Limb (tissue), 2 donors: ENCODE data around the gene LAMA2.

Experiments
- DNase-seq, 2 donors: peaks; one replicate each; pipeline ENCODE4 v3.0.0-alpha.2; 2016; ENCODE audit errors: extremely low spot score in 2 of 2

The LAMA2 gene

GRCh38 chr6:128914051-128914450 is 31.1 kb downstream of the LAMA2 start:
- DNase-seq, result no peak

- DNase-seq, result no peak
These were observed 35.9 kb downstream of the LAMA2 start for GRCh38 chr6:128918886-128919285.

DNA sequence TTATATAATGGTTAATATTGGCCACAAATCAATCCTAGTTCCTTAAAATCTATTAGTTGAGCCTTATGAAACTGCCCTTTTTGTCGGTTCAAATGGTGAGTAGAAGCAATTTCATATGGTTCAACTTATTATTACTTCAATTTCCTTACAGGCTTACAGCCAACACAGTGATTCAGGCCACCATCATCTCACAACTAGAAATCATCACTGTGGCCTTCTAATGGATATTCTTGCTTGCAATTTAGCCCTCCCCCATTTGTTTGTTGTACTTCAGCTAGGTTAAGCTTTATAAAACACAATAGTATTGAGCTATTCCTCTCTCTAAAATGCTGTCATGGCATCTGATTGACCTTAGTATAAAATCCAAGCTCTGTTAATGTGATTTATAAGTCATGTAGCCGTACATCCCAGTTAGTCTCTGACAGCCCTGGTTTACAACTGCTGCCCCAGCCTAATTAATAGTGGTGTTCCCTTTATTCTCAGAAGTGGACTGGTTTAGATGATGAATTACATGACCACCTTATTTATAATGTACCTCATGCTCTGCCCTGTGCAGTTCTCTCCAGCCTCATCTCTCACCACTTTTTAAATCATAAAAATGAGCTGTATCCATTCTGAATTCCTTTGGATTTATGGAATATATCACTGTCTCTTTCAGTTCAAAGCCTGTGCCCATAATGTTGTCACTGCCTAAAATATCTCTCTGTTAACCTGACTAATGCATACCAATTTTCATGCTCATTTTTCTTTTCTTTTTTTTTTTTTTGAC is 36.7 kb downstream of the LAMA2 start:
- no peak for DNase-seq

DNA sequence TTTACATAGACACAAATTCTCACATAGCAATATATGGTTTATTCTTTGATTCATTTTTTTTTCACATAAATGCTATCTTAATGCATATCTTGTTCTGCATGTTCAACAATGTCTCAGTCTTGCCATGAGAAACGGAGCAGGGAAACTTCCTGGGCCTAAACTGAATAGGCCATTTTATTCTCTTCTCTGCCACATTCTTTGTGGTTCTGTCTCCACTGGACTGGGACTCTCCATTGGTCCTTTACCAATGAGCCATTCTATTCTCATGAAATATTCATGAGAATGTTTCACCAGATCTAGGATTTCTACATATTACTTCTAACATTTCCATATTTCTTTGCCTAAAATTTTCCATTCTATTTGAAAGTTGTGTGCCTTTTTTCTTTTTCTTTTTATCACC is 42.8 kb downstream of the LAMA2 start:
- no peak for DNase-seq

DNA sequence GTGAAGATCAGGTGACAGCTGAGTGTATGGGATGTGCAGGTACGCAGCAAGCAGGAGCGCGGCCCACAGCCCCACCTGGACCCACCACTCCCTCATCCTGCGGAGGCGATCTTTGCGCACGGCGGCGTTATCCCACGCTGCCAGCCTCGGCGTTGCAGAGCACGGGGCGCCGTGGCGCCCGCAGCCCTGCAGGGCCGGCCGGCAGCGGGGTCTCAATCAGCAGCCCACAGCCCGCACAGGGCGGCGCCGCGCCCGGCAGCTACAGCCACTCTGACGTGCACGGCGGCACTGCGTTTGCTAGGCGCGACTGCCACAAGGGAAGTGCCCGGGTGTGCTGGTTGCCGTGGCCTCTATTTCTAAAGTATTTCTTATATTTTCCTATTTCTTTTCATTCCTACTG is 46.9 kb downstream of the LAMA2 start:
- peak in 1 of 2 donors; percentile 29 for DNase-seq

- DNase-seq, result no peak
These were observed 47.4 kb downstream of the LAMA2 start for GRCh38 chr6:128930321-128930720.

DNA sequence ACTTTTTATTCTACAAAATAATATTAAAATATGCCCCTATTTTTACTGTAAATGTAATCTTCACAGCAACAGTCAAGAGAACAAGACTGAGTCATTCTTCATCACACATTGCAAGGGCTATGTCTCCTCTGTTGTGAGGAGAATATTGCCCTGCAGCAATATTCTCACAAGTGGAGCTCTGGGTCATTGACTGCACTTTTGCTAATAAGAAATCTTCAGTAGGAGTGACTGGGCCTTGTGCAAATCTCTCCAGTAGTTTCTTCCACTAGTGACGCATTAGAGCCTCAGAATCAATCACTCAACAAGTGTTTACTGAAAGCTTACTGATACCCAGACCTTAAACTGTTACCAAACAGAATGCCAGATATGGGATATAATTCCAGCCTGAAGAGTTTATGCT is 49.1 kb downstream of the LAMA2 start:
- DNase-seq, result no peak

DNA sequence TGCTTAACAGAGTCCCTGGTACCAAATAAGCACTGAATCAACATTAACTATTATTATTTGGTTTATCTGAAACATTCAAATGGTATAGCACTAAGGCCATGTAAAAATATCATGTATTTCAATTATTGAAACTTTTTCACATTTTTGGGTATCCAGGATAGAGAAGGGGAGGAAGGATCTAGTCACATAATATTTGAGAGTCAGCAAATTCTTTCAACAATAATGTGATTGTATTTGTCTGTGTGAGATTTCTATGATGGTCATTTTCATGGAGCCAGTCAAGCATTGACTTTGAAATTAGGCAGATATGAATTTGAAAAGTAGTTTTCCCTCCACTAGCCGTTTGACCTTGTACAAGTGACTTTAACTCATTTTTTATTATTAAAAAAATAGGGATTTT is 67.9 kb downstream of the LAMA2 start:
- no peak for DNase-seq

DNA sequence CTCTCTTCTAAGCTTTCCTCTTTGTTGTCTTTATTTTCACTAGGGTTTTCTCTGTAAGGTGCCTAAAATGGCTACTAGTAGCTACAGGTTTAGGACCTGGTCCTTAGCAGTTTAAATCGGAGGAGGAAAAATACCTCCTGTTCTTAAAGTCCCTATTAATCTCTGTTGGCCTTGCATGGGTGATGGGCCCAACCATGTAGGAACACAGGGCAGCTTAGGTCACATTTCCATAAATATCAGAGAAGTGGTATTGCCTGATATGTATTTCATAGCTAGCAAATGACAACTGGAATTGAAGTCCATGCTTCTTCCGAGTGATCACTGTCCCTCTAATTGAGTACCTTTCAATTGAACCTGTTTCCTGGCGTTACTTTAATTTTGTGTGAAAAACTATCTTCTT is 70.0 kb downstream of the LAMA2 start:
- DNase-seq, result no peak

DNA sequence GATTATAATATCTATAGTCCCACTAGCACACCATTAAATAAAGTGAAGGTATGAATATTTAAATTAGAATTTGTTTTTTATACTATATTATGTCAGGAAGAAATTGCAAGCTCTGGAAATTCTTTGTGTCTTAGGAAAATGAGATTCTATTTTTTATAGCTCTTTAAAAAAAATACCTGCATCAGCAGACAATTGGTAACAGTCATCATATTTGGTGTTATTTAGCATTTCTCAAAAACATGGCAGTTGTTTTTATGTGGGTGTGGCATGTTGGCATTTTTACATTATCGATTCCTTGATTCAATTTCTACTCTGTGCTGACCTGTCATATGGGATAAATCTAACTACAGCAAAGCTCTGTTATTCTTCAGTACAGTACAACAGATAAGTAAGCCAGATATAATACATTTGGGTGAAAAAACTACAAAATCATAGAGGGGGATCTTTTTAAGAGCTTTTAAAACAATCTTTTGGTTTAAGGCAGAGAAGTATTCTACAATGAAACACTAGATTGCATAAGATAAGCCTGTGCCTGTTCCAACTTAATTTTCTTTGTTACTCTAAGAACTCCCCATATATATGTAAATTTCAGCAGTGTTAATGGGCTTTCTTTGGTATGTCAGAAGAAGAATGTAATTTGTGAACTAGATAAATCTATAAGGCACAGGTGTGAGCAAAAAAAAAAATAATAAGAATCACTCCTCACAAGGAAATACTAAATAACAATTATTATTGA is 71.5 kb downstream of the LAMA2 start:
- DNase-seq, result no peak

GRCh38 chr6:128963561-128963960 is 80.6 kb downstream of the LAMA2 start:
- DNase-seq, result no peak

GRCh38 chr6:128964233-128964755 is 81.4 kb downstream of the LAMA2 start:
- DNase-seq, result no peak

- no peak for DNase-seq
These were observed 81.8 kb downstream of the LAMA2 start for GRCh38 chr6:128964771-128965170.

GRCh38 chr6:128966934-128967333 is 84.0 kb downstream of the LAMA2 start:
- DNase-seq, result no peak

GRCh38 chr6:128979071-128979470 is 96.1 kb downstream of the LAMA2 start:
- no peak for DNase-seq

- DNase-seq, result no peak
These were observed 98.8 kb downstream of the LAMA2 start for GRCh38 chr6:128981716-128982115.

GRCh38 chr6:128990360-128990759 is 107.4 kb downstream of the LAMA2 start:
- no peak for DNase-seq

- DNase-seq, result no peak
These were observed 108.0 kb downstream of the LAMA2 start for GRCh38 chr6:128990915-128991314.

- DNase-seq, result no peak
These were observed 110.2 kb downstream of the LAMA2 start for GRCh38 chr6:128993166-128993565.

DNA sequence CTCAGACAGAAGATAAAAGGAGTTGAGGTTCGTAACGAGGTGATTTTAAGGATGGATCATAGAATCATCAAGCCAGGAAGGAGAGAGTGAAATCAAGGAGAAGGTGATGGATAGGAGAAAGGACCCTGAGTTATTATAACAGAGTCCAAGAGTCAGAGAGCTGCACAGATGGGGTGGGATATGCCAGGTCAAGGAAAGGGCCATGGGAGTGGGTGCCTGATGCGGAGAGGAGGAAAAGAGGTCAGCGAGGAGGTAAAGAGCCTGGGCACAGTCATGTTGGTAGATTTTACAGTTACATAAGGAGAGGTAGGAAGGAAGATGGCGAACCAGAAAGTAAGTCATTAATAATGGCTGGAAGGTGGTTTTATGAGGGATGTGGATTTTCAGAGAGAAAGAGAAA is 114.9 kb downstream of the LAMA2 start:
- no peak for DNase-seq

DNA sequence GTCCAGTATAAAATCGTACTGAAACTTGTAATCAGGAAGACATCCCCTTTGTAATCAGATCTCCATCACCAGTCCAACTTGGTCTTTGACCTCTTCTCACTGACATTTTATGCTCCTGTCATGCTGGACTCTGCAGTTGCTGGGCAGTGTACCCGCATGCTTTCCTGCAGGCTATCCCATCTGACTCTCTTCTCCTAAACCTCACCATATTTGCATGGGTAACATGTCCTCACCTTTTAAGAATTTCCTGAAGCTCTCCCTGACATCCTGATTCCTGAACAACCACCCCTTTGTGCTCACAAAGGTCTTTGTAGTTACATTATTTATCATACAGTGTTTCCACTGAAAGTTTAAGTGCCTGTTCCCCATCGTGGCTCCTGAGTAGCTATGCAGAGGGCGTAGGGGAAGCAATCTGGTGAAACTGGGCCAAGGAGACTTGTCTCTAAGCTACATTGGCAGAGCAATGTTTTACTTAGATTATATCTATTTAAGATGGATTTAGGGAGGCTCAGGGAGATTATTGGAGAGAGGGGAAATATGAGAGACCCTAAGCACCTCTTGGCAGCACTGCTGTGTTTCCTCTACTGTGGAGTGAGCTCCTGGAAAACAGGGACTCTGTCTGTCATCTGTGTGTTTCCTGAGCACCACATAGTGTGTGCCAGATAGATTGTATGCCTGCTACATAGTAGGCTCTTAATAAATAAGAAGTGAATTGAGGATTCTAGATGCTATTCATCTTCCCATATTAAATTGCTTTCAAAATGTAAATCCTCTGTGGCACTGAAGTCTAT is 124.0 kb downstream of the LAMA2 start:
- DNase-seq, result no peak
